Astrocyte (in vitro differentiated cells and primary cell): ENCODE measurements around the gene FAM237B. TPM values are rescaled to one million over a fixed set of nuclear protein-coding genes. Genes with fewer than 3 reads are reported as not detected.
A peak's percentile ranks its signal among the peaks of the same experiment; 100 is the strongest.

Experiments
- DNase-seq: peaks from one replicate; pipeline ENCODE4 v3.0.0-alpha.2; 2010; ENCODE audit warnings: low read depth
- FAIRE-seq: peaks from 2 replicates; lab custom pipeline; 2011; peaks lifted over from hg19 to GRCh38; lab: Jason Lieb, UNC
- H2AFZ ChIP-seq: 2 replicates; pipeline ENCODE4 v1.6.0; 2012; ENCODE audit warnings: low read depth, low read length, inconsistent platforms
- H3K27ac ChIP-seq: 2 replicates; pipeline ENCODE4 v1.5.1; 2011; ENCODE audit warnings: low read depth, low read length, inconsistent platforms
- H3K27me3 ChIP-seq: 2 replicates; pipeline ENCODE4 v1.6.0; 2011; ENCODE audit warnings: low read length, inconsistent platforms; ENCODE audit not compliant: insufficient read depth
- H3K36me3 ChIP-seq: 2 replicates; pipeline ENCODE4 v1.5.1; 2011; ENCODE audit warnings: low read length, inconsistent platforms; ENCODE audit not compliant: insufficient read depth
- H3K4me1 ChIP-seq: 2 replicates; pipeline ENCODE4 v1.5.1; 2011; ENCODE audit warnings: low read length, inconsistent platforms; ENCODE audit not compliant: insufficient read depth
- H3K4me2 ChIP-seq: 2 replicates; pipeline ENCODE4 v1.6.0; 2012; ENCODE audit warnings: low read length, inconsistent platforms
- H3K4me3 ChIP-seq: 2 replicates; pipeline ENCODE4 v1.5.1; 2011; ENCODE audit warnings: low read depth, mild to moderate bottlenecking, low read length, inconsistent platforms; ENCODE audit not compliant: insufficient read depth
- H3K79me2 ChIP-seq: 2 replicates; pipeline ENCODE4 v1.6.0; 2012; ENCODE audit warnings: mild to moderate bottlenecking, low read length, inconsistent platforms; ENCODE audit not compliant: insufficient read depth
- H3K9ac ChIP-seq: 2 replicates; pipeline ENCODE4 v1.6.0; 2012; ENCODE audit warnings: mild to moderate bottlenecking, low read length, inconsistent platforms
- H3K9me3 ChIP-seq: 2 replicates; pipeline ENCODE4 v1.5.1; 2012; ENCODE audit warnings: low read depth, mild to moderate bottlenecking, low read length, inconsistent platforms; ENCODE audit not compliant: insufficient read depth
- H4K20me1 ChIP-seq: 2 replicates; pipeline ENCODE4 v1.6.0; 2012; ENCODE audit warnings: low read length, inconsistent platforms; ENCODE audit not compliant: insufficient read depth
- H3K27ac Mint-ChIP-seq: one replicate; pipeline ENCODE4 v1.8.0; 2021; ENCODE audit warnings: mild to moderate bottlenecking, mixed read lengths; ENCODE audit not compliant: unreplicated experiment
- H3K27me3 Mint-ChIP-seq: one replicate; pipeline ENCODE4 v1.8.0; 2021; ENCODE audit warnings: low read depth, mixed read lengths; ENCODE audit not compliant: unreplicated experiment
- H3K36me3 Mint-ChIP-seq: one replicate; pipeline ENCODE4 v1.8.0; 2021; ENCODE audit warnings: low read depth, mixed read lengths; ENCODE audit not compliant: unreplicated experiment
- H3K4me1 Mint-ChIP-seq: one replicate; pipeline ENCODE4 v1.8.0; 2021; ENCODE audit warnings: low read depth, mixed read lengths; ENCODE audit not compliant: unreplicated experiment
- H3K4me3 Mint-ChIP-seq: one replicate; pipeline ENCODE4 v1.8.0; 2021; ENCODE audit warnings: mild to moderate bottlenecking, moderate library complexity, mixed read lengths; ENCODE audit not compliant: unreplicated experiment
- H3K9me3 Mint-ChIP-seq: one replicate; pipeline ENCODE4 v1.8.0; 2021; ENCODE audit warnings: mild to moderate bottlenecking, mixed read lengths; ENCODE audit not compliant: unreplicated experiment
- EZH2 ChIP-seq: IDR thresholded peaks from 2 replicates; pipeline ENCODE4 v1.6.1; 2012; ENCODE audit warnings: mild to moderate bottlenecking, low read length, inconsistent platforms; ENCODE audit not compliant: insufficient read depth
- total RNA-seq: library from RNA; stranded (reverse); gene quantifications from 2 replicates; pipeline ENCODE4 v1.2.1, GENCODE V29; 2021
- TF ChIP-seq, protein P1 (sequence below): IDR thresholded peaks from 2 replicates; pipeline ENCODE4 v1.5.1; 2011; ENCODE audit warnings: low read depth, mild to moderate bottlenecking, inconsistent platforms, low read length, moderate library complexity; ENCODE audit not compliant: insufficient read depth

FAM237B gene
- total RNA-seq, 1 donor from 2014 or later = not detected

DNA sequence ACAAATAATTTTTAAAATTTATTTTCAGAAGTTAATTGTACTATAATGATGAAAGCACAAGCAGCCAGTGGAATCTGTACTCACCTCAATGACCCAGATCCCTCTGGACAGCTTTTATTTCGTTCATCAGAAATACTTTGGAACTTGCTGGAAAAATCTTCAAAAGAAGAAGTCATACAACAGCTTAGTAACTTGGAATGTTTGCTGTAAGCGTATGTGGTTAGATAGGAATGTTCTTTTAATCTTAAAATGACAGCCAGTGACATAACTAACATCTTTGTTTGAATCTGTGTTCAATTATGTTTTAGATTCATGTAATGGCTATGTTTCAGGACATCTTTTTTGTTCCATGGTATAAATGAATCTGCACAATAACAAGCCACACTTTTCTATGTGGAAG, 49.4 kb downstream of the FAM237B start:
- Histone ChIP-seq H3K79me2 (no peaks in the 10 kb centered on the region), H3K27ac (no peak overlapping the region), H3K9ac (no peak overlapping the region), H3K36me3 (no peaks in the 10 kb centered on the region), H3K4me1 (peaks cover 6% of the 10 kb centered on the region), H3K9me3 (no peaks in the 10 kb centered on the region), H3K27me3 (no peaks in the 10 kb centered on the region), H3K4me2 (peak overlapping the region; percentile 0), H2AFZ (no peak overlapping the region), H3K4me3 (no peak overlapping the region), H4K20me1 (no peaks in the 10 kb centered on the region)
- no peak overlapping the region for H3K27ac Mint-ChIP-seq
- no peaks in the 10 kb centered on the region for H3K9me3 Mint-ChIP-seq
- peak; percentile 78 for FAIRE-seq
- H3K4me3 Mint-ChIP-seq = no peak overlapping the region
- no peaks in the 10 kb centered on the region for H3K36me3 Mint-ChIP-seq
- TF ChIP-seq EZH2 = no peak
- TF ChIP-seq, protein P1, sequence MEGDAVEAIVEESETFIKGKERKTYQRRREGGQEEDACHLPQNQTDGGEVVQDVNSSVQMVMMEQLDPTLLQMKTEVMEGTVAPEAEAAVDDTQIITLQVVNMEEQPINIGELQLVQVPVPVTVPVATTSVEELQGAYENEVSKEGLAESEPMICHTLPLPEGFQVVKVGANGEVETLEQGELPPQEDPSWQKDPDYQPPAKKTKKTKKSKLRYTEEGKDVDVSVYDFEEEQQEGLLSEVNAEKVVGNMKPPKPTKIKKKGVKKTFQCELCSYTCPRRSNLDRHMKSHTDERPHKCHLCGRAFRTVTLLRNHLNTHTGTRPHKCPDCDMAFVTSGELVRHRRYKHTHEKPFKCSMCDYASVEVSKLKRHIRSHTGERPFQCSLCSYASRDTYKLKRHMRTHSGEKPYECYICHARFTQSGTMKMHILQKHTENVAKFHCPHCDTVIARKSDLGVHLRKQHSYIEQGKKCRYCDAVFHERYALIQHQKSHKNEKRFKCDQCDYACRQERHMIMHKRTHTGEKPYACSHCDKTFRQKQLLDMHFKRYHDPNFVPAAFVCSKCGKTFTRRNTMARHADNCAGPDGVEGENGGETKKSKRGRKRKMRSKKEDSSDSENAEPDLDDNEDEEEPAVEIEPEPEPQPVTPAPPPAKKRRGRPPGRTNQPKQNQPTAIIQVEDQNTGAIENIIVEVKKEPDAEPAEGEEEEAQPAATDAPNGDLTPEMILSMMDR = no peak
- DNase-seq = peak; percentile 79
- no peaks in the 10 kb centered on the region for H3K27me3 Mint-ChIP-seq
- peaks cover 9% of the 10 kb centered on the region for H3K4me1 Mint-ChIP-seq

DNA sequence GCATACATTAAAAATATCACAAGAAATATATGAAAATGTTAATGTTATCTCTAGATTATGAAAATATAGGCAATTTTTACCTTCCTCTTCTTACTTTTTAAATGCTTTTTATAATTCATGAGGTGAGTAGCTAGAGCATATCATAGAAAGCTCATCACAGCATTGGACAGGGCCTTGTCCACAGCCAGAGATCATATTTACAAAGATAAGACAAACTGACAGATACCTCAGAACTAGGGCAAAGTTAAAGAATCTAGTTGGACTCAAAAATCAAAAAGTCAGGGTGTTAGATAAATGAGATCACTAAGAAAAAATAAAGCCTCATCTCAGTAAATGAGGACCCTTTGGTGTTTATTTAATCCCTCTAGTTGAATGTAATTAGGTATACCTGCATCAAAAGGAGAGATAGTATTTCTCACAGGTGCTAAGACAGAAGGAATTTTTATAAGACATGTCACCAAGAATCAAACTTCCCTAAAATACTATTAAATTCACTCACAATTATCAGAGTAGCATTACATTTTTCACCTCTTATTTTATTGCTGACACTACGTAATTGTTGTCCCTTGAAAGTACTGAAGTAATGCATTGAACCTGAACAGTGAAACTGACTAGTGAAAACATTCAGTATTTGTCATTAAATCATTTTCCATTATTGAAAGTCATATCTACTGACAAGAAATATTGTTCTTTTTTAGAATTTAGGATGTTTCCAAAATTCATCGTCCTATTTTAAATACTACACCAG, 50.5 kb downstream of the FAM237B start:
- no peaks in the 10 kb centered on the region for H3K9me3 ChIP-seq
- H3K9ac ChIP-seq = no peak overlapping the region
- Mint-ChIP-seq H3K4me3 (no peak overlapping the region), H3K27ac (no peak overlapping the region), H3K27me3 (no peaks in the 10 kb centered on the region), H3K36me3 (no peaks in the 10 kb centered on the region), H3K4me1 (peaks cover 9% of the 10 kb centered on the region), H3K9me3 (no peaks in the 10 kb centered on the region)
- H3K27ac ChIP-seq = no peak overlapping the region
- no peaks in the 10 kb centered on the region for H3K79me2 ChIP-seq
- H3K4me3 ChIP-seq = no peak overlapping the region
- H3K27me3 ChIP-seq = no peaks in the 10 kb centered on the region
- no peaks in the 10 kb centered on the region for H4K20me1 ChIP-seq
- no peaks in the 10 kb centered on the region for H3K36me3 ChIP-seq
- no peak for DNase-seq
- no peak for FAIRE-seq
- peaks cover 6% of the 10 kb centered on the region for H3K4me1 ChIP-seq
- no peak overlapping the region for H3K4me2 ChIP-seq
- H2AFZ ChIP-seq = no peak overlapping the region
- TF ChIP-seq, protein P1 = no peak
- no peak for TF ChIP-seq EZH2

DNA sequence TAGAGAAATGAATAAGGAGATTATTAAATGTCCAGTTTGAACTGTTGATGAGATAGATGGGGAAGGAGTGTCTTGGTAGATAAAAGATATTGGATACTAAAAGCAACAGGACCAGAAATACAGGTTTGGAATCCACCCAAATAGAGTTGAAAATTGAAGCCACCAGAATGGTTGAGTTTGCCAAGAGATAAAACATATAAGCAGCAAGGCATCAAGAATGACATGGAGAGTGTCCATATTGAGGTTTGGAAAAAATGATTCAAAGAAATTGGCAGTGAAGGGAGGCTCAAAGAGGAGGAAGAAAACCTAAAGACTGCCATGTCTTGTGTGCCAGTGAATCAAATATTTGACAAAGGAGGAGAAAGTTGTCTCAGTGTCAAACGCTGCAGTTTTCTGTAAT, 51.9 kb downstream of the FAM237B start:
- Histone ChIP-seq H3K9me3 (no peaks in the 10 kb centered on the region), H3K27ac (no peak overlapping the region), H3K4me2 (no peak overlapping the region), H3K36me3 (no peaks in the 10 kb centered on the region), H3K9ac (no peak overlapping the region), H4K20me1 (no peaks in the 10 kb centered on the region), H3K4me3 (no peak overlapping the region), H3K79me2 (no peaks in the 10 kb centered on the region), H2AFZ (no peak overlapping the region), H3K4me1 (peaks cover 6% of the 10 kb centered on the region), H3K27me3 (no peaks in the 10 kb centered on the region)
- Mint-ChIP-seq H3K9me3 (no peaks in the 10 kb centered on the region), H3K27me3 (no peaks in the 10 kb centered on the region), H3K27ac (no peak overlapping the region), H3K4me1 (peaks cover 9% of the 10 kb centered on the region), H3K36me3 (no peaks in the 10 kb centered on the region), H3K4me3 (no peak overlapping the region)
- peak; percentile 13 for FAIRE-seq
- no peak for DNase-seq
- no peak for TF ChIP-seq EZH2
- TF ChIP-seq, protein P1 = no peak
